K562 (cell line): ENCODE results near the gene CD248. TPM values are rescaled to one million over a fixed set of nuclear protein-coding genes. Genes with fewer than 3 reads are reported as not detected.

Experiments
- BHLHE40 ChIP-seq: IDR thresholded peaks from 2 replicates; pipeline ENCODE4 v1.6.1; 2011; ENCODE audit warnings: low read length, improper control_type of control experiment
- ELF2 ChIP-seq: fragments of 250-450 bp; sonication (Bioruptor Pico); IDR thresholded peaks from 2 replicates; pipeline ENCODE4 v1.5.0; 2021; ENCODE audit warnings: mild to moderate bottlenecking
- ETS1 ChIP-seq: conservative IDR thresholded peaks from 2 replicates; pipeline ENCODE4 v1.6.1; 2011; ENCODE audit warnings: low read depth, mild to moderate bottlenecking, low read length; ENCODE audit not compliant: control insufficient read depth
- HEY1 ChIP-seq: fragments of 250-450 bp; sonication (Bioruptor Pico); IDR thresholded peaks from 2 replicates; pipeline ENCODE4 v1.5.0; 2020; ENCODE audit warnings: mild to moderate bottlenecking, moderate library complexity, borderline replicate concordance
- KLF6 ChIP-seq: fragments of 250-450 bp; sonication (Bioruptor Pico); IDR thresholded peaks from 2 replicates; pipeline ENCODE4 v1.4.0; 2020; ENCODE audit warnings: mild to moderate bottlenecking, moderate library complexity, borderline replicate concordance
- MAFF ChIP-seq: IDR thresholded peaks from 2 replicates; pipeline ENCODE4 v1.6.1; 2012; ENCODE audit warnings: low read length, improper control_type of control experiment
- MBD2 ChIP-seq: sonication (generic); IDR thresholded peaks from 2 replicates; pipeline ENCODE4 v1.6.1; 2016; ENCODE audit warnings: low read depth, borderline replicate concordance
- MCM5 ChIP-seq: fragments of 450-650 bp; IDR thresholded peaks from 2 replicates; pipeline ENCODE4 v1.6.1; 2016; ENCODE audit warnings: low read depth
- NFIX ChIP-seq: fragments of 250-450 bp; sonication (Bioruptor Pico); IDR thresholded peaks from 2 replicates; pipeline ENCODE4 v1.4.0; 2020; ENCODE audit warnings: low read depth, mild to moderate bottlenecking, moderate library complexity
- POU5F1 ChIP-seq: fragments of 150-350 bp; IDR thresholded peaks from 2 replicates; pipeline ENCODE4 v1.6.1; 2014; ENCODE audit warnings: borderline replicate concordance, low read length, low read depth, mild to moderate bottlenecking; ENCODE audit not compliant: partially characterized antibody
- RBM25 ChIP-seq: fragments of 200-400 bp; formaldehyde crosslinking; IDR thresholded peaks from 2 replicates; pipeline ENCODE4 v1.6.1; 2018; ENCODE audit warnings: low read length, low read depth, moderate library complexity; ENCODE audit not compliant: severe bottlenecking
- RFX7 ChIP-seq: fragments of 250-450 bp; sonication (Bioruptor Pico); IDR thresholded peaks from 2 replicates; pipeline ENCODE4 v1.5.1; 2021; ENCODE audit warnings: mild to moderate bottlenecking
- SETDB1 ChIP-seq: IDR thresholded peaks from one replicate; pipeline ENCODE4 v1.6.1; 2012; ENCODE audit warnings: low read length, control low read depth, inconsistent platforms
- STAT6 ChIP-seq: sonication (generic); formaldehyde crosslinking; IDR thresholded peaks from 2 replicates; pipeline ENCODE4 v1.8.1; 2023; ENCODE audit warnings: mild to moderate bottlenecking, missing genetic modification reagents
- ZBTB8A ChIP-seq: fragments of 450-650 bp; IDR thresholded peaks from 2 replicates; pipeline ENCODE4 v1.6.1; 2018; ENCODE audit warnings: mild to moderate bottlenecking, moderate library complexity; ENCODE audit not compliant: partially characterized antibody
- ZNF274 ChIP-seq: IDR thresholded peaks from 2 replicates; pipeline ENCODE4 v1.6.1; 2011; ENCODE audit warnings: low read depth, mild to moderate bottlenecking, low read length, moderate library complexity, borderline replicate concordance
- ZNF609 ChIP-seq: sonication (generic); formaldehyde crosslinking; IDR thresholded peaks from 2 replicates; pipeline ENCODE4 v1.8.1; 2023; ENCODE audit warnings: missing genetic modification reagents, mild to moderate bottlenecking, borderline replicate concordance
- polyA plus RNA-seq, 8 experiments: library from polyadenylated mRNA; depleted of rRNA in 4 of 8; stranded (reverse) in 5 of 8; unstranded in 3 of 8; fragments of >200 nt; fragmentation: Nextera tagmentation in 2 of 8; fragmentation: Illumina TruSeq in 1 of 8; extraction: Ambion mirVana in 2 of 8; extraction: Trizol in 1 of 8; gene quantifications; 2 replicates each; pipeline versions ENCODE4 v1.2.1 to v1.2.3, GENCODE V29; 2011 to 2014; ENCODE audit warnings: inconsistent platforms in 1 of 8, missing spikeins in 1 of 8
- total RNA-seq, 7 experiments: library from RNA; depleted of rRNA in 6 of 7; stranded (reverse); fragments of >200 nt in 6 of 7; fragmentation: Illumina TruSeq in 2 of 7; extraction: Trizol in 2 of 7; gene quantifications; 2 replicates each; pipeline versions ENCODE4 v1.2.1 to v1.2.3, GENCODE V29; 2011 to 2021; ENCODE audit warnings: low replicate concordance in 1 of 7

The CD248 gene
- total and polyA plus RNA-seq, 9 of the 15 experiments (the other 6 are each of a cell fraction or from before 2014, with no cell fraction given), result 0.09 TPM; not detected in 8

GRCh38 chr11:66347425-66348276 lies 30.8 kb upstream of the CD248 start, which contains the start of gene B4GAT1 (continued):
- TF ChIP-seq KLF6 (CRISPR knock-in tag), result no peak
- no peak for TF ChIP-seq RFX7 (CRISPR knock-in tag)
- TF ChIP-seq MBD2, result no peak
- TF ChIP-seq STAT6 (CRISPR knock-in tag), result no peak; the same call in 1 of the 2 replicates
- TF ChIP-seq ZNF609 (CRISPR knock-in tag), result 0 out of 2 replicates have a peak, but pooled peaks have one; percentile 78
- TF ChIP-seq RBM25, result no peak
- TF ChIP-seq BHLHE40, result peak; percentile 38; the same call in 1 of the 2 replicates
- TF ChIP-seq MCM5, result no peak
- no peak for TF ChIP-seq POU5F1
- TF ChIP-seq SETDB1, result no peak
- TF ChIP-seq ELF2 (CRISPR knock-in tag), result no peak
- TF ChIP-seq MAFF, result no peak
- peak; percentile 74; the same call in 1 of the 2 replicates for TF ChIP-seq ETS1
- no peak for TF ChIP-seq HEY1 (CRISPR knock-in tag)
- TF ChIP-seq ZNF274, result peak; percentile 30; the same call in 1 of the 2 replicates
- no peak for TF ChIP-seq NFIX (CRISPR knock-in tag)
- TF ChIP-seq ZBTB8A, result no peak
